ENCODE data around the gene CTDNEP1.

CTDNEP1 gene

DNA sequence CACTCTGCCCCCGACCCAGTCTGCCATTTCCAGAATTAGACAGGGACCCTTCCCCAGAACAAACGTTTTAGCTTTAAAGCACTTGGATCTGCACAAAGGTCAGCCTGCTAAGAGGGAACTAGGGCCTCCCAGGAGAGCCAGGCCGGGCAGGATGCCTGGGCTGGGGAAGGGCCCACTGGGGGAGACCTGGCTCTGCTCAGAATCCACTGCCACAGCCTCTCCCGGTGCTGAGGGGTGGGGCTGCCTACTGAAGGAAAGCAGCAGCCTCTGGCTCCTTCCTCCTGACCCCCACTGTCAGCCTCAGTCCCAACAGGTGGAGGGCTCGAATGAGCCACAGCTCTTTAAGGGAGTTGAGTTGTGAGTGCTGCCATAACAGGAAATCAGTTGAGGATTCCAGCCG is 41.2 kb upstream of the CTDNEP1 start:
- TF ChIP-seq, protein P1, sequence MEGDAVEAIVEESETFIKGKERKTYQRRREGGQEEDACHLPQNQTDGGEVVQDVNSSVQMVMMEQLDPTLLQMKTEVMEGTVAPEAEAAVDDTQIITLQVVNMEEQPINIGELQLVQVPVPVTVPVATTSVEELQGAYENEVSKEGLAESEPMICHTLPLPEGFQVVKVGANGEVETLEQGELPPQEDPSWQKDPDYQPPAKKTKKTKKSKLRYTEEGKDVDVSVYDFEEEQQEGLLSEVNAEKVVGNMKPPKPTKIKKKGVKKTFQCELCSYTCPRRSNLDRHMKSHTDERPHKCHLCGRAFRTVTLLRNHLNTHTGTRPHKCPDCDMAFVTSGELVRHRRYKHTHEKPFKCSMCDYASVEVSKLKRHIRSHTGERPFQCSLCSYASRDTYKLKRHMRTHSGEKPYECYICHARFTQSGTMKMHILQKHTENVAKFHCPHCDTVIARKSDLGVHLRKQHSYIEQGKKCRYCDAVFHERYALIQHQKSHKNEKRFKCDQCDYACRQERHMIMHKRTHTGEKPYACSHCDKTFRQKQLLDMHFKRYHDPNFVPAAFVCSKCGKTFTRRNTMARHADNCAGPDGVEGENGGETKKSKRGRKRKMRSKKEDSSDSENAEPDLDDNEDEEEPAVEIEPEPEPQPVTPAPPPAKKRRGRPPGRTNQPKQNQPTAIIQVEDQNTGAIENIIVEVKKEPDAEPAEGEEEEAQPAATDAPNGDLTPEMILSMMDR (conservative IDR thresholded peaks at IDR 0.05; ENCODE audit: low read depth, low read length): no peak

DNA sequence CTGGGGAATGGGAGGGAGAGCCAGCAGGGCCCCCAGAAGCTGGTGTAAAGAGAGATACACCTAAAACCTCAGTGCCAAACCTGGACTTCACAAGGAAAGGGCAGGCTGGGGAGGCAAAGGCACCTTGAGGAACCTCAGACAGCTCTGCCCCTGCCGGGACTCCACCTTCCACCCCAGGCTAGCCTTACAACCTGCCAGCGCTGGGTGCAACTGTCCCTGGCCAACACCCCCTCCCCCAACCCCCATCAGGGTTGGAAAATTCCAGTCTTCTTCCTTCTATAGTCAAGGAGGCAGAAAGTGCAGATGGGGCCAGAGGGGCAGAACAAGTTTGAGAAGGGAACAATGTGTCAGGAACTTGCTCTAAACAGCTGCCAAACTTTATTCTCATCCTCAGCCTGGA is 40.7 kb upstream of the CTDNEP1 start:
- TF ChIP-seq, protein P1 (conservative IDR thresholded peaks at IDR 0.05; ENCODE audit: low read depth, low read length): no peak
- no peak for DNase-seq (ENCODE audit: low read depth)
- H3K4me3 ChIP-seq (ENCODE audit: low read depth, low read length): no peak overlapping the region

More for the DNA sequence above, 41.2 kb upstream of the CTDNEP1 start:
- no peak overlapping the region for H3K4me3 ChIP-seq (ENCODE audit: low read depth, low read length)
- no peak for DNase-seq (ENCODE audit: low read depth)

DNA sequence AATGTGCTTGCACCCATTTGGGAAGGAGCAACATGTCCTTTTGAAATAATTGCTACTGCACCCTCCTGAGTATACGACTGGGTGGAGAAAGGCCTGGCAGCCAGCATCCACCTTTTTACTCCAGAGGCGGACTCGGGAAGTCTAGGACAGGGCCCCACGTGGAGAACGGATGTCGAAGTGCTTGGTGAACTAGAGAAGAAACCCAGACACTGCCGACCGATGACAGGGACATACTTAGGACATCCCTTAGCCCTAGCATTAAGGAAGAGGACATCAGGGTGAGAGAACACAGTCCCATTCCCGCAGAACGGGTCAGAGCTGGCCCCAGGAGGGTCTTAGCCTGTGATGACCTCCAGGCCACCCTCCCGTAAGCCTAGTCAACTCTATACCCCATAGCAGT is 39.2 kb upstream of the CTDNEP1 start:
- TF ChIP-seq, protein P1 (conservative IDR thresholded peaks at IDR 0.05; ENCODE audit: low read depth, low read length): no peak

DNA sequence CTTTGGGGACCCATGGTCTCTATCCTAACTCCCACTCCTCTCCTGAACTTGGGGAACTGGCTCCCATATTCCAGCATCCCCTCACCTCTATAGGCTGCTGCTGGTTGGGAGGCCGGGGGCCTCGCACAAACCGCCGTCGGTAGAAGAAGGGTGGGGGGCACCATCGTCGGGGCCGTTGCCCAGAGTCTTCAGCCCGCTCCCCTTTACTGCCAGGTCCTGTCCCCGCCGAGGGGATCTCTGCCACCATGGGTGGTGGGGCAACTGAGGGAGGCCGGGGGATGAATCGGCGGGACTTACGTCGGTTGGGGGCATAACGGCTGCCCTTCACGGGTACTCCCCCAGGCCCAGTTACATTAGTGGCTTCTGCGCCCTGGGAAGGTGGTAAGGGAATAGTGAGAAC is 38.6 kb upstream of the CTDNEP1 start:
- H3K4me3 ChIP-seq (ENCODE audit: low read depth, low read length): no peak overlapping the region
- TF ChIP-seq, protein P1 (conservative IDR thresholded peaks at IDR 0.05; ENCODE audit: low read depth, low read length): no peak
- no peak for DNase-seq (ENCODE audit: low read depth)

More for the DNA sequence above, 39.2 kb upstream of the CTDNEP1 start:
- no peak overlapping the region for H3K4me3 ChIP-seq (ENCODE audit: low read depth, low read length)
- DNase-seq (ENCODE audit: low read depth): no peak

DNA sequence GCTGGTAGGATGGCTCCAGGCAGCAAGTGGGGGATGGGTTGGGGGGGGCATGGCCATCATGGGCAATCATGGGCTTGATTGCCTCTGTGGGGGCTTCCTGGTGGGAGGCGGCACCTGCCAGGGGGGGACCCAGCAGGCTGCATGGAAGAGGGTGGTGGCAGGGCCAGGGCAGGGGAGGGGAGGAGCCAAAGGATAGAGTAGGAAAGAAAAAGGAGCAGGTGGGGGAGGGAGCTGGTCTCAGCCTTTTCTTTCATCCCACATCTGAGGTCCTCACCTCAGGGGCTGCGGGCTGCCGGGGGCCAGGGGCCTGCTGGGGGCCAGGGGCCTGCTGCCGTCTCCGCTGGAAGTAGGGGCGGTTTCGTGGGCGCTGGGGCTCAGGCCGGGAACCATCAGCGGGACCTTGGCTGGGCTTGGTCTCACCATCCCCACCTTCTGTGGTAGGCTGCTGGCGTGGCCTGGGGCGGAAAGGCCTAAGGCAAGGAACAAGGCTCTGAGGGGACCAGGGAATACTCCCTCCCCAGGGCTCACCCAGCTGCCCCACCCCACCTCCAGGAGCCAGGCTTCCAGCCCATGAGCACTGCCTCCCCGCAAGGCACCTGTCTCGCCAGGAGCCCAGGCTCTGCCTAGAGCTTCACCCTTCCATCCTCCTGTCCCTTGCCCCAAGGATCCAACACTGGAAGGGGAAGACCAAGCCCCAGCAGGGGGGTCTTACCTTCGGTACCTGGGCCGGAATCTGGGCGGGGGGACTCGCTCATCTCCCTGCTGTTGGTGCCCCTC is 37.9 kb upstream of the CTDNEP1 start:
- TF ChIP-seq, protein P1 (conservative IDR thresholded peaks at IDR 0.05; ENCODE audit: low read depth, low read length): no peak
- DNase-seq (ENCODE audit: low read depth): no peak
- H3K4me3 ChIP-seq (ENCODE audit: low read depth, low read length): no peak overlapping the region

DNA sequence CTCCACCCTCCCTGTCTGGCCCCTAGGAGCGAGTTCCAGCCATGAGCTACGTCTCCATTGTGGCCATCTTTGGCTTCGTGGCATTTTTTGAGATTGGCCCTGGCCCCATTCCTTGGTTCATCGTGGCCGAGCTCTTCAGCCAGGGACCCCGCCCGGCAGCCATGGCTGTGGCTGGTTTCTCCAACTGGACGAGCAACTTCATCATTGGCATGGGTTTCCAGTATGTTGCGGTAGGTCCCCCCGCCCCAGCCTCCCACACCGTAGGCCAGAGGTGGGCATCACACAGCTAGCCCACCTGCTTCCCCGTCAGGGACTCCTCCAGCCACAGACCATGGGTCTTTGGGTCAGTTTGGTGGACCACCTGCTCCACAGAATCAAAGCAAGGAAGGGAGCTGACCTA is 34.1 kb upstream of the CTDNEP1 start:
- no peak overlapping the region for H3K4me3 ChIP-seq (ENCODE audit: low read depth, low read length)
- TF ChIP-seq, protein P1 (conservative IDR thresholded peaks at IDR 0.05; ENCODE audit: low read depth, low read length): no peak
- no peak for DNase-seq (ENCODE audit: low read depth)

DNA sequence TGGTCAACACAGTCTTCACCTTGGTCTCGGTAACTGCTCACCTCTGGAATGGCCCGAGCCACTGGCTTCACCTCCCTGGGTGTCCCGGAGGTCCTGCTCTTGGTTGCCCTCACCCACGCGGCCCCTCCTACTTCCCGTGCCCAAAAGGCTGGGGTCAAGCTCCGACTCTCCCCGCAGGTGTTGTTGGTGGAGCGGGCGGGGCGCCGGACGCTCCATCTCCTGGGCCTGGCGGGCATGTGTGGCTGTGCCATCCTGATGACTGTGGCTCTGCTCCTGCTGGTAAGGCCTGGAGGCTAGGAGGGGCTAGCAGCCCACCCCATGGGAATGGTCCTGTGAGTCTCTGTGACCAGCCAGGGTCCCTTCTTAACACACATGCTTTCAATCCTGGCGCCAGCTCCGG is 33.4 kb upstream of the CTDNEP1 start:
- no peak for DNase-seq (ENCODE audit: low read depth)
- H3K4me3 ChIP-seq (ENCODE audit: low read depth, low read length): no peak overlapping the region
- TF ChIP-seq, protein P1 (conservative IDR thresholded peaks at IDR 0.05; ENCODE audit: low read depth, low read length): no peak
